B cell (primary cell): ENCODE measurements around the gene RPRD1B. TPM values are rescaled to one million over a fixed set of nuclear protein-coding genes. Genes with fewer than 3 reads are reported as not detected.

Experiments
- ATAC-seq: fragments of 200-7000 bp; cut with Tn5 transposase; one replicate; pipeline ENCODE4 v1.10.0; 2021; ENCODE audit warnings: low read depth, mild to moderate bottlenecking, moderate number of reproducible peaks, moderate library complexity
- CTCF ChIA-PET: fragments of 350-600 bp; sonication (Branson Sonifier 250); formaldehyde crosslinking; loops from one replicate; lab custom pipeline; 2021; ENCODE audit warnings: antibody characterized with exemption, inconsistent platforms; lab: Charles Lee
- POLR2A ChIA-PET: fragments of 350-600 bp; sonication (Branson Sonifier 250); formaldehyde crosslinking; loops from one replicate; lab custom pipeline; 2021; ENCODE audit warnings: antibody characterized with exemption; lab: Charles Lee
- DNase-seq: peaks from one replicate; pipeline ENCODE4 v3.0.0; 2013
- H2AFZ ChIP-seq: 2 replicates; pipeline ENCODE4 v1.6.1; 2012; ENCODE audit warnings: mild to moderate bottlenecking, low read depth, low read length; ENCODE audit not compliant: insufficient read depth, poor library complexity, severe bottlenecking
- H3K27ac ChIP-seq, 2 donors: 1 replicate in 1 of 2; 2 replicates in 1 of 2; pipeline ENCODE4 v1.5.1; 2012 to 2013; ENCODE audit warnings: low read length in 2 of 2, mild to moderate bottlenecking in 2 of 2, moderate library complexity in 1 of 2
- H3K27me3 ChIP-seq, 4 experiments: fragments of 200-600 bp in 1 of 4; sonication (generic) in 1 of 4; replicated peaks in 1 of 4; 1 replicate in 2 of 4; 2 replicates in 2 of 4; pipeline versions ENCODE4 v1.6.1 to v1.7.0; 2013 to 2016; ENCODE audit warnings: low read length in 3 of 4, mild to moderate bottlenecking in 2 of 4, mixed read lengths in 1 of 4, moderate library complexity in 1 of 4; ENCODE audit not compliant: insufficient read depth in 4 of 4, control insufficient read depth in 3 of 4; ENCODE audit errors: control extremely low read depth in 1 of 4
- H3K36me3 ChIP-seq, 2 experiments: replicated peaks in 1 of 2; 1 replicate in 1 of 2; 2 replicates in 1 of 2; pipeline versions ENCODE4 v1.6.1 to v1.7.1; 2013; ENCODE audit warnings: low read length in 1 of 2; ENCODE audit not compliant: insufficient read depth in 2 of 2, control insufficient read depth in 1 of 2; ENCODE audit errors: control extremely low read depth in 1 of 2, extremely low read depth in 1 of 2
- H3K4me1 ChIP-seq, 2 donors: fragments of 200-600 bp in 1 of 2; sonication (generic) in 1 of 2; 1 replicate in 1 of 2; 2 replicates in 1 of 2; pipeline versions ENCODE4 v1.5.1 to v1.6.1; 2013 to 2017; ENCODE audit warnings: low read length in 2 of 2; ENCODE audit not compliant: control insufficient read depth in 2 of 2, insufficient read depth in 2 of 2
- H3K4me2 ChIP-seq: replicated peaks from 2 replicates; pipeline ENCODE3; 2012; ENCODE audit warnings: mild to moderate bottlenecking, low read depth, low read length; ENCODE audit not compliant: poor library complexity, severe bottlenecking
- H3K4me3 ChIP-seq, 5 experiments: fragments of 200-600 bp in 1 of 5; sonication (generic) in 1 of 5; 1 replicate in 3 of 5; 2 replicates in 2 of 5; pipeline versions ENCODE4 v1.5.1 to v1.7.0; 2011 to 2016; ENCODE audit warnings: low read length in 4 of 5, mild to moderate bottlenecking in 4 of 5, low read depth in 2 of 5, control low read depth in 1 of 5, moderate library complexity in 1 of 5; ENCODE audit not compliant: insufficient read depth in 1 of 5; ENCODE audit errors: control extremely low read depth in 1 of 5, extremely low read depth in 1 of 5
- H3K79me2 ChIP-seq: fragments of 200-600 bp; sonication (generic); one replicate; pipeline ENCODE4 v1.6.0; 2016; ENCODE audit warnings: low read length; ENCODE audit not compliant: control insufficient read depth, insufficient read depth
- H3K9ac ChIP-seq: fragments of 200-600 bp; sonication (generic); 2 replicates; pipeline ENCODE4 v1.6.1; 2017; ENCODE audit warnings: mild to moderate bottlenecking, low read length, moderate library complexity
- H3K9me3 ChIP-seq, 3 donors: one replicate each; pipeline versions ENCODE4 v1.6.1 to v1.7.1; 2013; ENCODE audit warnings: low read length in 2 of 3; ENCODE audit not compliant: control insufficient read depth in 2 of 3, insufficient read depth in 1 of 3; ENCODE audit errors: control extremely low read depth in 1 of 3
- H4K20me1 ChIP-seq: 2 replicates; pipeline ENCODE4 v1.6.0; 2012; ENCODE audit warnings: mild to moderate bottlenecking, low read length; ENCODE audit not compliant: insufficient read depth, control insufficient read depth, poor library complexity, severe bottlenecking
- H3K27ac Mint-ChIP-seq: one replicate; pipeline ENCODE4 v1.8.0; 2021; ENCODE audit warnings: mixed read lengths
- H3K27me3 Mint-ChIP-seq: one replicate; pipeline ENCODE4 v1.8.0; 2021; ENCODE audit warnings: mixed read lengths
- H3K4me1 Mint-ChIP-seq: one replicate; pipeline ENCODE4 v1.8.0; 2021; ENCODE audit warnings: mixed read lengths
- H3K4me3 Mint-ChIP-seq: one replicate; pipeline ENCODE4 v1.8.0; 2021; ENCODE audit warnings: mixed read lengths
- H3K9me3 Mint-ChIP-seq: one replicate; pipeline ENCODE4 v1.8.0; 2022; ENCODE audit warnings: mixed read lengths; ENCODE audit not compliant: insufficient read depth
- EZH2 ChIP-seq: IDR thresholded peaks from 2 replicates; pipeline ENCODE4 v1.6.1; 2012; ENCODE audit warnings: borderline replicate concordance, low read depth, mild to moderate bottlenecking, moderate library complexity, low read length; ENCODE audit not compliant: insufficient read depth, poor library complexity, severe bottlenecking
- WGBS: methylation state at CpG from one replicate; pipeline ENCODE4 v1.1.5; 2013; ENCODE audit warnings: missing lambda C conversion rate; ENCODE audit not compliant: insufficient coverage; 5-methylcytosine and 5-hydroxymethylcytosine counted together
- intact Hi-C: fragments of 100-400 bp; cut with micrococcal nuclease; formaldehyde crosslinking; loops from one replicate; pipeline ENCODE4 v1.10.0; 2022
- polyA plus RNA-seq: library from polyadenylated mRNA; depleted of rRNA; stranded (reverse); fragments of >200 nt; gene quantifications from 2 replicates; pipeline ENCODE4 v1.2.3, GENCODE V29; 2012
- total RNA-seq, 2 donors: library from RNA; stranded (reverse); fragments of 120-200 nt in 1 of 2; gene quantifications; 1 replicate in 1 of 2; 2 replicates in 1 of 2; pipeline versions ENCODE4 v1.2.3 to v1.2.4, GENCODE V29; 2013 to 2022
- TF ChIP-seq, protein P1 (sequence below): fragments of 200-600 bp; IDR thresholded peaks from one replicate; pipeline ENCODE4 v1.8.0; 2022; ENCODE audit warnings: antibody characterized with exemption, mild to moderate bottlenecking

The RPRD1B gene
- total and polyA plus RNA-seq, 2 donors (not counting 1 experiment from before 2014, with no cell fraction given), result 6.0 to 54.9 TPM

DNA sequence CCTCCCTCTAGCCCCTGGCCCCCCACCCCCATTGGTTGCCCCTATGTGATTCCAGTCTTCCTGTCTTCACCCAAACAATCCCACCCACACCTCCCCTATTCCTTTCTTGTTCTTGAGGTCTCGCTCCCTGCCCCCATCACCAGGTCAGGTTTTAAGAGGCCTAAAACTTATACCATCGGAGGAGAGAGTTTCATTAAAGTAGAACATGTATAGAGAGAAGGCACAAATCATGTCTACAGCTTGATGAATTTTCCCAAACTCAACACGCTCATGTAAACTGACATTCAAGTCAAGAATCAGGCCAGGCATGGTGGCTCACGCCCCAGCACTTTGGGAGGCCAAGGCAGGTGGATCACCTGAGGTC is 87.1 kb downstream of the RPRD1B start:
- Histone ChIP-seq H3K27me3 (no peaks in the 10 kb centered on the region), H3K36me3 (no peaks in the 10 kb centered on the region), H4K20me1 (no peaks in the 10 kb centered on the region), H3K4me3 (no peak overlapping the region), H3K4me1 (no peaks in the 10 kb centered on the region), H3K79me2 (no peaks in the 10 kb centered on the region), H3K9me3 (no peaks in the 10 kb centered on the region), H3K9ac (no peak overlapping the region), H2AFZ (no peak overlapping the region), H3K27ac (no peak overlapping the region), H3K4me2 (no peak overlapping the region)
- no peak for ATAC-seq
- H3K9me3 Mint-ChIP-seq, result no peaks in the 10 kb centered on the region
- TF ChIP-seq EZH2, result no peak
- TF ChIP-seq, protein P1, sequence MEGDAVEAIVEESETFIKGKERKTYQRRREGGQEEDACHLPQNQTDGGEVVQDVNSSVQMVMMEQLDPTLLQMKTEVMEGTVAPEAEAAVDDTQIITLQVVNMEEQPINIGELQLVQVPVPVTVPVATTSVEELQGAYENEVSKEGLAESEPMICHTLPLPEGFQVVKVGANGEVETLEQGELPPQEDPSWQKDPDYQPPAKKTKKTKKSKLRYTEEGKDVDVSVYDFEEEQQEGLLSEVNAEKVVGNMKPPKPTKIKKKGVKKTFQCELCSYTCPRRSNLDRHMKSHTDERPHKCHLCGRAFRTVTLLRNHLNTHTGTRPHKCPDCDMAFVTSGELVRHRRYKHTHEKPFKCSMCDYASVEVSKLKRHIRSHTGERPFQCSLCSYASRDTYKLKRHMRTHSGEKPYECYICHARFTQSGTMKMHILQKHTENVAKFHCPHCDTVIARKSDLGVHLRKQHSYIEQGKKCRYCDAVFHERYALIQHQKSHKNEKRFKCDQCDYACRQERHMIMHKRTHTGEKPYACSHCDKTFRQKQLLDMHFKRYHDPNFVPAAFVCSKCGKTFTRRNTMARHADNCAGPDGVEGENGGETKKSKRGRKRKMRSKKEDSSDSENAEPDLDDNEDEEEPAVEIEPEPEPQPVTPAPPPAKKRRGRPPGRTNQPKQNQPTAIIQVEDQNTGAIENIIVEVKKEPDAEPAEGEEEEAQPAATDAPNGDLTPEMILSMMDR, result no peak
- no peaks in the 10 kb centered on the region for H3K27me3 Mint-ChIP-seq
- H3K4me1 Mint-ChIP-seq, result no peaks in the 10 kb centered on the region
- ChIA-PET POLR2A (no interaction called here), CTCF (interaction anchor here (0.6 to 1.4 kb wide), 3 partner anchors 18 to 101 kb away, joined by 3 to 4 read pairs (median 3); no protein-coding TSS in a partner anchor)
- no peak for DNase-seq
- H3K27ac Mint-ChIP-seq, result no peak overlapping the region
- WGBS, result 100% methylated on average over 2 of the region's 4 CpGs
- intact Hi-C loops, result no loop called here
- no peak overlapping the region for H3K4me3 Mint-ChIP-seq

DNA sequence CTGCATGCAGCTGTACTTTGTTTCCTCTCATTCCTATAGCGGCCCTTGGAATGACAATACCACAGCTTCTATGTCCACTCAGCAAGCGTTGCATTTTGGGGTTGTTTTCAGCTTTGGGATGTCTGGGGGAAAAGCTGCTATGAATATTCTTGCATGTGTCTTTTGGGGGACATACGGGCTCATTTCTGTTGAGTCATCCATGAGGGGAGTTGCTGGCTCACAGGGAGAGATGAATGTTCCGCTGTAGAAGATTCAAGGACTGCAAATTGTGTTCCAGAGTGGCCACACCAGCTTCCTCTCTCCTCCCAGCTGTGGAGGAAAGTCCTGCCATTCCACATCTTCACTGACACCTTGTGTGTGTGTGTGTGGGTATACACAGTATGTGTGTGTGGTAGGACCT is 88.2 kb downstream of the RPRD1B start:
- Histone ChIP-seq H3K4me1 (no peaks in the 10 kb centered on the region), H3K4me3 (no peak overlapping the region), H3K4me2 (no peak overlapping the region), H3K36me3 (no peaks in the 10 kb centered on the region), H3K27ac (no peak overlapping the region), H2AFZ (no peak overlapping the region), H3K79me2 (no peaks in the 10 kb centered on the region), H3K9me3 (no peaks in the 10 kb centered on the region), H4K20me1 (no peaks in the 10 kb centered on the region), H3K27me3 (no peaks in the 10 kb centered on the region), H3K9ac (no peak overlapping the region)
- intact Hi-C loops, result no loop called here
- Mint-ChIP-seq H3K9me3 (no peaks in the 10 kb centered on the region), H3K4me1 (no peaks in the 10 kb centered on the region), H3K27me3 (no peaks in the 10 kb centered on the region), H3K4me3 (no peak overlapping the region), H3K27ac (no peak overlapping the region)
- TF ChIP-seq, protein P1, result no peak
- no peak for TF ChIP-seq EZH2
- CTCF ChIA-PET, result interaction anchor here (1.0 to 2.6 kb wide), 3 partner anchors 9 to 99 kb away, joined by 3 to 15 read pairs (median 3); no protein-coding TSS in a partner anchor
- POLR2A ChIA-PET, result no interaction called here
- 80% methylated on average over 1 of the region's 4 CpGs for WGBS
- no peak for ATAC-seq
- no peak for DNase-seq
